NCI-H69 (cell line): Measurements from ENCODE around the gene DOCK1.

Experiments used
- DNase-seq: peaks from one replicate; lab custom pipeline; 2025; lab: John Stamatoyannopoulos, UW

Gene DOCK1

GRCh38 chr10:127088908-127089307 lies 183.7 kb downstream of the DOCK1 start:
- DNase-seq: no peak

GRCh38 chr10:127089446-127089845 lies 184.2 kb downstream of the DOCK1 start:
- DNase-seq: no peak

- peak; percentile 39 for DNase-seq
Measured at GRCh38 chr10:127090138-127090537, 184.9 kb downstream of the DOCK1 start.

GRCh38 chr10:127091354-127091753 lies 186.1 kb downstream of the DOCK1 start:
- DNase-seq: no peak

GRCh38 chr10:127092916-127093315 lies 187.7 kb downstream of the DOCK1 start:
- DNase-seq: no peak

GRCh38 chr10:127094984-127095383 lies 189.8 kb downstream of the DOCK1 start:
- DNase-seq: no peak

- no peak for DNase-seq
Measured at GRCh38 chr10:127100983-127101615, 195.9 kb downstream of the DOCK1 start.

DNA sequence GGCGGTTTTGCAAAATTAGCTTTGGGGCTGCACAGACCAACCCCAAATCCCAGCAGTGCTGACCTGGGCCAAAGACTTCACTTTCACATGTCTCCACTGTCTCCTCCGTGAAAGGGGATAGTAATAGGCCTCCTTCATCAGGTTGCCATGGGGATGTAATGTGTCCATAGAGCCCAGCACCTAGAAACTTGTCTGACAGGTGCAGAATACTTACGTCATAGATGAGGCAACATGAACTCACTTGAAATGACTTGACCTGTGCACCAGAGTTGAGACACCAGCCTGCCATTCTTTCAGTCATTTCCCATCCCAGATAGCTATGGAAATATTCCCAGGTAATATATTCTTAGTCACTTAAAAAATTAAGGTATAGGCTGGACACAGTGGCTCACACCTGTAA lies 196.9 kb downstream of the DOCK1 start:
- DNase-seq: no peak

GRCh38 chr10:127115100-127115499 lies 209.9 kb downstream of the DOCK1 start:
- no peak for DNase-seq

DNA sequence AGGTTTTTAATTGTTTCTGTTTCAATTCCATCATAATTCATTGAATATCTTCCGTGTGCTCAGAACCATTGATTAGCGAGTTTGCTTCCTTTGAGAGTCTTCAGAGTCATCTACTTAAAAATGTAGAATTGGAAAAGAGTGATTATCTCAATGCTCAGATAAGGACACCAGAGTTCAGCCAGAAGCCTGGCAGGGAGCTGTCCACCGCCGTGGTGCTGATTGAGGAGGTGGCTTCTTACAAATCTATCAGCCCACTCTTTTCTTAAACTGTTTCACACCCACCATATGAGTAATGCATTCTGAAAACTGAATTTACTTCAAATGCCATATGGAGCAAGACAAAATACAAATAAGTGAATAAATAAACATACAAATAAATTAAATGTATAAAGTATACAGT lies 211.9 kb downstream of the DOCK1 start:
- DNase-seq: no peak

DNA sequence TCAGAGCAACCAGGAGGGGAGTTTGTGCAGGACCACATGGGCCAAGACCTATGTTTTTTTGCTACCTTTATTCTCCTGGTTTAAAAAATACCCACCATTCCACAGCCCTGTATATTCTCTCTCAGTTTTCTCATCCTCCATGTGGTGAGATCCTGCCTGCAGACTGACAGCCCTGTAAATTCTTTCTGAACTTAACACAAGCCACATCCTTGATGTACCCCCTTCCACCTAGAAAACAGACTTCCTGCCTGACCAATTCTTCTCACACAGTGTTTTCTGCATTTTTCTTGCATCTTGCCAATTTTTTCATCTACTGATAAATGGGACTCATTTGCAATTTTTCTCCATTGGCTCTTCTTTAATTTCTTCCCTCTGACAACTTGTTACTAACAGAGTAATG lies 212.8 kb downstream of the DOCK1 start:
- DNase-seq: no peak

DNA sequence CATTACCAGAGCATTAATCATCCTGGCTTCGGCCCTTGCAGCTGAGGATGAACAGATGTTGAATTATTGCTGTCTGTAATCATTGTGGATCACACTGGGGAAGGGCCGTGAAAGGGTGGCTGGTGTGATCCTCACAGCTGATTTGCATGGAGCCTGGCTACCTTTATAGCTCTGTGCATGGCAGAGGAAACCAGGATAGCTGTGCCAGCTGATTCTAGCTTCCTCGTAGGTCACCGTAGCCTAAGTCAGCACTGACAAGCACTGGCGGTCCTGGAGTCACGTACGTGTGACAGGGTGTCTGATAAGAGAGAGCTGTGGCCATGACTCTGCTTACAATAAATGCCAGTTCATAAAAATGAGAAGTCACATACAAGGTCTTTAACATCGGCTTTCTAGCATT lies 214.7 kb downstream of the DOCK1 start:
- no peak for DNase-seq

GRCh38 chr10:127122831-127123230 lies 217.6 kb downstream of the DOCK1 start:
- no peak for DNase-seq

DNA sequence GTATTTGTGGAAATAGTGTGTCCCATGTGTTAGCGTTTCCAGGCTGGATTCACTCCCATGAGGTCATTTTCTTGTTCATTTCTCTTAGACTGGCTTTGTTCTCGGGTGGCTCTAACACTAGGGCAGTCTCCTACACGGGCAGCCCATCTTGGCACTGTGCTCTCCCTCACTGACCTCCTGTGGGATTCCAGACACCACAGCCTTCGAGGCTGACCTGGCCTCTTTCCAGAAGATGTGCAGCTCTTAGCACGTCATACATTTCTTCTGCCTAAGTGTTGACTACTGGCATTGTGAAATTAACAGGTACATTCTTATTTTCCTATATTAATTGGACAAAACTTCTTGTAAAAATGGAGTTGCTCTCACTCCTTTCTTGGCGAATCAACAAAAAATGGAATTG lies 218.4 kb downstream of the DOCK1 start:
- no peak for DNase-seq

DNA sequence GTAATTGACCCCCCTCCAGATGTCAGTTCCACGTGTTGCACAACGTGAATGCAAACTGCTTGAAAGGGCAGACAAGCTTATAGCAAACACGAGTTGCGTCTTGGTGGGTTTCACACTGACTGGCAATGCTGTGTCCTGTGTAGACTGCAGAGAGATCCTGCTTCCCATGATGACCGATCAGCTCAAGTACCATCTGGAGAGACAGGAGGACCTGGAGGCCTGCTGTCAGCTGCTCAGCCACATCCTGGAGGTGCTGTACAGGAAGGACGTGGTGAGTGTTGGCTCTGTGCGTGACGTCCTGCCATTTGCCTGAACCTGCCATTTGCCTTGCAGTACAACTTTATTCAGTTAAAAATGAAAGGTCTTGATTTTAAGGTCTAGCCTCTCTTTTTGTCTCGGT lies 220.1 kb downstream of the DOCK1 start:
- DNase-seq: no peak

DNA sequence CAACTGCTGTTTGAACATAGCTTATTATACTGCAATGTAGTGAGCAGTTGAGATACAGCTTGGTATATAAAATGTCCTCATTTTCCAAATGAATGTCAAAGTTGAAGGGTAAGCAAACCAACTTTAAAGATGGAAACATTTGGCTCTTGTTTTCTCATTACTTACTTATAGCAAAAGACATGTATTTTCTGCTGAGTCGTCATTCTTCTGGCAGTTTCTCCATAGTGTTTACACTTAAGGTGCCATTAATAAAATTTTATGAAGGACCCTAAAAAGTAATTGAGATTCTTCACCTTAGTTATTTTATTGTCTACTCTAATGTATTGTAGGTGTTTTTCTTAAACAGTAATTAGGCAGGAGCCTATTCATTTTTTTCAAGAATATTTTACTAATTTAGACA lies 222.6 kb downstream of the DOCK1 start:
- DNase-seq: no peak

DNA sequence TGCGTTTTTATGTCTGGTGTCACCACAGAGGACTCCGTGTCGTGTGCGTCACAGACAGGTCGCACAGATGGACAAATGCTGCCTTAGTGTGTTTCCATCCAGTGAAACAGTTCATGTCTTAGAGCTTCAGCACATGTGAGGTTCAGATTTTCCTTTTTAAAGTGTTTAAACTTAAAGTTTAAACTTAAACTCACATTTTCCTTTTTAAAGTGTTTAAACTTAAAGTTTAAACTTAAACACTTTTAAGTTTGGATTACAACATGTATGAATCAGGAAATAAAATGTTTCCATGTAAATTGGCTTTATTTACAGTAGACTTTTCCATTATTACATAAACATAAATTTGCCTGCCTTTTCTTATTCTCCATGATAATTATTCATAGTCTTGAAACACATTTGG lies 223.9 kb downstream of the DOCK1 start:
- DNase-seq: no peak

DNA sequence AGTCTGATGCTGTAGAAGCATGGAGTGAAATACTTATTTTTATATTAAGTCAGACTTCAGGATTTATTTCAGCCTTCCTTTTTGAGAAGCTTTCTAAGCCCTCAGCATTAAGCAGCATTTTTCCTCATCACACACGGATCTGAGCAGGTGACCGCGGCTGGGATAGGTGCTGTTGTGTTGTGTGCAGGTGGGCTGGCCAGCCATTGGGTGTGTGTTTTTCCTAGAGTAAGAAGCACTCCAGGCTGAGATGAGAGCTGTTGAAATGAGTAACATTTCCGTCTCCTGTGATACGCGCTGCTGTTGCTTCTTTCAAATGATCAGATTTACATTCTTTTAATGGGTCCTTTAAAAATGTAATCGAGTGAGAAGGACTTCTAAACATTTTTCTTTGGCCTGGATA lies 227.2 kb downstream of the DOCK1 start:
- DNase-seq: no peak

DNA sequence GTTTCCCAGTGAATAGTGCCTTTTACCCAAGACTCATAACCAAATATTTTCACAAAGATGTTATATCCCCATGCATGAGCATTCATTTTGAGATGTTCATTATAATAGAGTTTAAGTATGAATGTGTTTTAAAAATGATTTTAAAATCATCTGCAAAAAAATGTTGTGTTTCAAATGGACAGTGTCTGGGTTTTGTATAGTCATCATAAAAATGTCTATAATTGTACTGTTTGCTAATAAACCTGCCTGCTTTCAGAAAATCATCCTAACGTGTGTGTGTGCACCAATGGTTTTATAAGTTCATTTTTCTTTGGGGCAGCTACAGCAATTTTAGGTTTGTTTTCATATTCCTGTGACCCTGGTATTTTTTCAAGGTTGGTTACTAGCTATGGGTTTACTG lies 228.0 kb downstream of the DOCK1 start:
- DNase-seq: no peak

DNA sequence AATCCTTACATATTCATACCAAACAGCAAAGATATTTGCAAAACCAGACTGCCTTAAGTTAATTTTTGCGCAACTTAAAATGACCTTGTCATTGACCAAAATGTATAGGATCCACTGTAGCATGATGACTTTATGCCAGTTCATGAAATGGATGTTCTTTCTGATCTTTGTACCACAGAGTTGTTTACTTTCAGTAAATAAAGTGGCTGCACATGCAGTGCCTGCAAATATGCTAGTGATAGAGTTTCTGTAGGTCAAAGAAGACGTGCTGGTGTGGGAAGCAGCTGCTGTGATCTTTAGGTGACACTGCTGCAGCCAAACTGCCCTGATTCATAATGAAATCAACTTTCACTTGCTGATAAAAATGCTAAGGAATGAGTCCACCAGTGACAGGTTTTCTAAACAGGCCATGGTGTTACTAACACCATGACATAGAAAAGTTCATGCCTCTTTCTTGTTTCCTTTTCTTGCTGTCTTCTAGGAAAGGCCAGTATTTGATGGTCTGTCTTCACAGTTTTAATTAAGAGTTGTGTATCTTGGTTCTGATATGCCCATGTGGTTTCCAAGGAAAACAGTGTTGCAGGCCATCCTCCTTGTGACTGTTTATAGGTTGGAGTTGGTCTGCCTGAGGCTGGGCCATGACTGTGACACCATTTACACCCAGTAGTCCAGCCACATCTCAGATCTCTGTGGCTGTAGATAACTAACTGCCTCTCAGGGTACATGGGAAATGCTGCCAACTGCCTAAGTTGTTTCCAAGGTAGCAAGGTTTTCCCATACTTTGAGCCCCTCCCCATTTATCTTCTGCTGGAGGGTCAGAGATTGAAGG lies 228.7 kb downstream of the DOCK1 start:
- no peak for DNase-seq

DNA sequence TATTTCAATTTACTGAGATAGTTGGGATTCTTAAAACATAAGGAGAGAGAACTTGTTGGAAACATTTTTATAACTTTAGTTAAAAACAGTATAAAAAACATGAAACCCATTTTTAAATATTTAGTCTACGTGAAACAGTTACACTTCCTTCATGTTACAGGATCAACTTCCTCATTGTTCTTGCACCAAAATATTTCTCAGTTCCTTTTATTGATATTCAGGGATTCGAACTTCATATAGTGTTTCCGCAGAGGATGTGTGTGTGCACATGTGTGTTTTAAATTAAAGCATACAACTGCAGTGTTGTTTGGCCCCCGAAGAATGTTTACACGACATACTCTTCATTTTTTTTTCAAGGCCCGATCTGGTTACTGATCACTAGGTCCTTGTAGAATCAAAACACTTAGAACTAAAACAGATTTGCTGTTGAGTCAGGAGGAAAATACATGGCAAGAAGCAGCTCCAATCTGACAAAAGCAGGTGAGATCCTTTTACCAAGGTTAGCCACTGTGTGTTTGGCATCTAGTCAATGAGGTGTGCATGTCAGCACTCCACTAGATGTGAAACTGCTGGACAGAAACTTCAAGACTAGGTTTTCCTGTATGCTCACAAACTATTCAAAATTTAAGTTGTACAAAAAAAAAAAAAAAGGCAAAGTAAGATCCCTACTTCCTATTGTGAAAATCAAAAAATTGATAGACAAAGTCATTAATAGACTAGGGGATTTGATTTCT lies 230.8 kb downstream of the DOCK1 start:
- DNase-seq: no peak

GRCh38 chr10:127137391-127137790 lies 232.2 kb downstream of the DOCK1 start:
- DNase-seq: no peak

DNA sequence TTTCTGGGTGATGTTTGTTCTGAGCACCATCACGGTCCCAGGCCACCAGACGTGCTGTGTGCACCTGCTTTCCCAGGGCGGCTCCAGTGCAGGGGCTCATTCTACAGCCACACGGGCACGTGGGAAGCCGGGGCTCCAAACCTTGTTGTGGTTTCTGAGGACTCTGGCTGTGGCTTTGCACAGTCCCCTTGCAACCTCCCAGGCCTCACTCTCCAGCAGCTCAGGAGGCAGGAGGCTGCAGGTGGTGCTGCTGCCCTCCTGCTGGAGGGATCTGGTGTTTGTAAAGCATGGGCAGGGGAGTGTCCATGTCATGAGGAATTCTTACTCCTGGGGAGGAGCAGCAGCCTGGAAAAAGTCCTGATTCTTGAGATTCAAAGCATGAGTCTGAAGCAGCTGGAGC lies 236.9 kb downstream of the DOCK1 start:
- no peak for DNase-seq
